Measurements from ENCODE around the gene TSR1.
"Not testable (repeated sequence)": the region's sequence is repeated elsewhere in the genome, so short reads cannot be mapped to it uniquely, and the experiment has no call there.

TSR1 gene

DNA sequence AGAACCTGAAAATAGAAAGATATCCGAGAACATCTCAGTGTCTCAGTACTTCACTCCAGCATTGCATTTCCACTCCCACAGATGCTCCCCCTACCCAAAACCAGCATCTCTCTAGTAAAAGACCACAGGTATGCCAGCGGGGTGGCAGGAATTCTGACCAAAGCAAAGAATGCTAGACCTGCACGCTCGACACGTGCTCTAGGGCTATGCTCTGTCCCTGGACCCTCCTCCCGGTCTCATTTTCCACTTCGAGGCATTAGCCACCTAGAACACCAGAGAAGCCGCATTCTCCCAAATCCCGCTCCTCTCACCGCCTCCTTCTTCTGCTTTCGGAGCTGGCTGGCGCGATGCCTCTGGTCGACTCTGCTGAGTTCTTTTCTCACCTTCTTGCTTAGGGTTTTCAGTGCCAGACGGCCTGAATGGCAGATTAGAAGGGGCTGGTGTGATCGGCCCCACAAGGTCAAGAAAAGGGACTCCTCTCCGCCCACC is 487 bp downstream of the TSR1 start:
- DNase-seq = peak in 1 of 2 experiments; percentile 10

DNA sequence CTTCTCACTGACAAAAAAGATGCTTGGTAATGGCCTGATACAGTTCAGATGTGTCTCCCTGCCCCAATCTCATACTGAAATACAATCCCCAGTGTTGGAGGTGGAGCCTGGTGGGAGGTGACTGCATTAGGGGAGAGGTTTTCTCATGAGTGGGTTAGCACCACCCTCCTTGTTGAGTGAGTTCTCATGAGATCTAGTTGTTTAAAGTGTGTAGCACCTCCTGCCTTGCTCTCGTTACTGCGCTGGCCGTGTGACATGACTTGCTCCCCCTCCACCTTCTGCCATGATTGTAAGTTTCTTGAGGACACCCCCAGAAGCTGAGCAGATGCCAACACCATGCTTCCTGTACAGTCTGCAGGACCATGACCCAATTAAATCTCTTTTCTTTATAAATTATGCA is 5.0 kb downstream of the TSR1 start:
- DNase-seq = no peak

DNA sequence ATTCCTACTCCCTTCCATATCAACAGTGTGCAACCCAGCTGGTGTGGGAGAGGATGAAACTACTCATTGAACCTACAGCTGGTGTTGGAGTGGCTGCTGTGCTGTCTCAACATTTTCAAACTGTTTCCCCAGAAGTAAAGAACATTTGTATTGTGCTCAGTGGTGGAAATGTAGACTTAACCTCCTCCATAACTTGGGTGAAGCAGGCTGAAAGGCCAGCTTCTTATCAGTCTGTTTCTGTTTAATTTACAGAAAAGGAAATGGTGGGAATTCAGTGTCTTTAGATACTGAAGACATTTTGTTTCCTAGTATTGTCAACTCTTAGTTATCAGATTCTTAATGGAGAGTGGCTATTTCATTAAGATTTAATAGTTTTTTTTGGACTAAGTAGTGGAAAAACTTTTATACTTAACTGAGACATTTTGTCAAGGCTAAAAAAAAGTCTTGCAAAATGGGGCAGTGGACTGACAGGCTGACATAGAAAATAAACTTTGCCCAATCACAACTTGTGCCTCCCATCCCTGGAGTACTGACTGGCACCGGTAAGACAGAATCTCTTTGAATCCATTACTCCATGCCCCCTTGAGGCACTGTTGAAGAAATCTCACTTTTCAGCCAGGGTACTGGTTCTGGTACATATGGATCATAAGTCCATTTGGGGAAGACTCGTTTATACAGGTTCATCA is 12.5 kb downstream of the TSR1 start:
- no peak for DNase-seq

DNA sequence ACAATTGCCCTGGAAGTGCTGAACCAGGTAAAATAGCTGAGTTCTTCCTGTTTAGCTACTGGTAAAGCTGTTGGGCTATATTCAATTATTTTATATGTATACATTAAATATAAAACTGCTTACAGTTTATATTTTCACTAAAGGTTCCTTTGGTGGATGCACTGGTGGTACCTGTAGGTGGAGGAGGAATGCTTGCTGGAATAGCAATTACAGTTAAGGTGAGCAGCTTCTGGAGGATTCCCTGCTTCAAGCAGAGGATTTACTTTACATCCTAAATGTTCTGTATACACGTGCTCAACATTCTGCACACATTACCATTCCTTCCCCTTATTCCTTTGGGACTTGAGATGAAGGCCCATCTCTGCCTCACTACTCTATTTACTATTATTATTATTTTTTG is 14.9 kb downstream of the TSR1 start:
- no peak for DNase-seq

DNA sequence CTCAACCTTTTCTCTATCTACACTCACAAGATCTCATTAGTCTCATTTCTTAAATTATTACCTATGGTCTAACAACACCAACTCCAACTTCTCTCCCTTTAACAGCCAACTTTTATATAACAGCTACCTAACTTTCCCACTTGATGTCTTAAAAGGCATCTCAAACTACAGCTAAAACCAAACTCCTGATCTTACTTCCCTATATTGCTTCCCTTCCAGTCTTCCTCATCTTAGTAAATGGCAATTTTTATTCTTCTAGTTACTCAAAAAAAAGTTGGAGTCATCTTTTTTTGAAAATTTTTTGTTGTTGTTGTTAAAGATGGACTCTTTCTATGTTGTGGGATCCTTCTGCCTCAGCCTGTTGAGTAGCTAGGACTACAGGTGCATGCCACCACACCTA is 17.2 kb downstream of the TSR1 start:
- no peak for DNase-seq

DNA sequence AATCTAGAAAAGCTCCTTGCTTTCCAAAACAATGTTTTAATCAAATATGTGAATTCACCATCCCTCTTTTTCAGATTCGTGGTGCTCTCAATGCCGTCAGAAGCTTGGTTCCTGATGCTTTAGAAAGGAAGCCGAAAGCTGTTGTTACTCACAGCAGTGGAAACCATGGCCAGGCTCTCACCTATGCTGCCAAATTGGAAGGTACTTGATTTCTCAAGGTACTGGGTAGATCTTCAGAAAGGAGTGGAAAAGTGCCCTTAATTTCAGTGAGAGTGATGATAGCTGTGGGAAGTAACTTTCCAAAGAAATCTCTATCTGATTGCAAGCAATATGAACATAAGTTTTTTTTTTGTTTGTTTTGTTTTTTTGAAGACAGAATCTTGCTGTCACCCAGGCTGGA is 18.5 kb downstream of the TSR1 start:
- no peak for DNase-seq

GRCh38 chr17:2316916-2317205 is 19.4 kb downstream of the TSR1 start:
- DNase-seq = not testable (repeated sequence)

DNA sequence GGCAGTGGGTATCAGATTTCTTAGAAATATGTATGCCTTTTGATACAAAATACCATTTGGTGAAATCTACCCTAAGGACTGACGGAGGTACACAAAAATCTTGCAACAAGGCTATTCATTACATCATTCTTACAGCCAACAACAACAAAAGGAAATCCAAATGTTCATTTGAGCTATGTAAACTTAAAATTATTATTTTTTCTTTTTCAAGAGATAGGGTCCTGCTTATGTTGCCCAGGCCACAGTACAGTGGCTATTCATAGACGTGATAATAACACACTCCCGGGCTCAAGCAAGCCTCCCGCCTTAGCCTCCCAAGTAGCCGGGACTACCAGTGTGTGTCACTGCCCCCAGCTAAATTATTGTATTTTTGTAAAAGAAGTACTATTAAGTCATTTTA is 23.5 kb downstream of the TSR1 start:
- no peak for DNase-seq

DNA sequence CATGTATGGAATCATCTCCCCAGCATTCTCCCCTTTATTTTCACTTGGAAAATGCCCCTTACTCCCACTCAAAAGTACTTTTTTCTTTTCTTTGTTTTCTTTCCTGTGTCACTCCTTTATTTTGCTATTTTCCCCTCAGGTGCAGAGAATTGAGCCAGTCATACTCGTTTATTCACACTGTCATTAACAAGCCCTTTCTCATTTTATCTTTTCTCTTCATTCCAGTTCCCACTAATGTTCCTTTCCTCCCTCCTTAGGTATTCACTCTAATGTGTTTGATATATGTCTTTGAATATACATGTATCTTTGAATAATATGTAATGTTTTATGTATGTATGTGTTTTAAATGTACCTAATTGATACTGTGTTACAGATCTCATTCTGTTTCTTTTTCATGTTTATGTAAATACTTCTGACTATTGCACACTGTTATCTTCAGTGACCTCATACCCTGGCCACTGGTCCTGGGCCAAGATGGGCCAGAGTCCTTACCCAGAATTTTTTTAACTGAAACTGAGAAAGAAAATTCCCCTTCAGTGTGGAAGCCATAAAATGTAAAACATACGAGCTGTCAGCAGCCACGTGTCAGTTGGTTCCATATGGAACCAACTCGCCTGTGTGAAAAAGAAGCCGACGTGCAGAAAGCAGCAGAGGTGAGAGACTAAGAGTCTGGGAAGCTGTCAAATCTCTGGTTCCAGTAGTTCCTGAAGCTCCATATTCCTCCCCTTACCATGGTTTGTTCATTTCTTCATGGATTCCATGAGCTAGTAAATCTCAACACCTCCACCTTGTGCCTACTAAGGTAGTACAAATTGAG is 26.7 kb downstream of the TSR1 start:
- no peak for DNase-seq

- no peak for DNase-seq
Measured at GRCh38 chr17:2304931-2305330, 31.3 kb downstream of the TSR1 start.

DNA sequence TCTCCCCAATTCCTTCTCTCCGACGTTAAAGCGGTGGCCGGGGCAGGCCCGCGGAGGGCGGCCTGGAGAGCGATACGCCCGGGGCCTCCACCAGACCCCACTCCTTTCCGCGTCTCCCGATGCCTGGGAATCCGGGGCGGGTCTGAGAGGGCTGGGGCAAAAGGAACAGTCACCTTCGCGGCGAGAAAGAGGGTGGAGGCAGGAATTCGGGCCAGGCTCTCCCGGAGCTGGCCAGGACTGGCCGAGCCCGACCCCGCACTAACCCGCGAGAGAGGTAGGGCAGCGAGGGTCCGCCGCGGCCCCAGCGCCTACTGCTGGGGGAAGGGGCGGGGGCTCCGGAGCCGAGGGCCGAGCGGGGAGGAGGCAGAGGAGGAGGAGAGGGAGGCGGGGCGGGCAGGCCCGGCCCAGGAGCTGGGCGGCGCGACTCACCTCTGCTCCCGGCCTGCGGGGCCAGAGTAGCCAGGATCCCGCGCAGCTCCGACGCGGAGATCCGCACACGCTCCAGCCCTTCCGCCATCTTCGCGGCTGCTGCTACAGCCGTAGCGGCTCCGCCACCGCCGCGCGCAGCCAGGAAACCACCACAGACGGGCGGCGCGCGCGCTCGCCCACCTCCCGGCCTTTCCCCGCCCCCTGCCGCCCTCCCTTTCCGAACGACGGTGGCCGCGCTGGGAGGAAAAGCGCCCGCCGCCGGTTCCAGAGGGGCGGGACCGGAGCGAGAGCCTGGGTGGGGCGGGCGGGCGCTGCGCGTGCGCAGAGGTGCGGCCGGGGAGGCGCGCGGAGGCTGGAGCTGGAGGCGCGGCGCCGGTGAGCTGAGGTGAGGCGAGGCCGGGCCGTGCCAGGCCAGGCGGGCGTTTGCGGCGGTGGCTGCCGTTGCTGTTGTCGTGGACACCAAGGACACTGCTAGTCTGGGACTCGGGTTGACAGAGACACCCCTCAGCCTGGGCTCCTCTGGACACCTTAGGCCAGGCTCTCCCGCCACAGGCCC is 32.8 kb downstream of the TSR1 start, which contains the start of the genes SMG6 and SRR:
SMG6 (minus strand) TSS at position 582 of the 985 bp plus-strand sequence; CDS start at position 517, 65 bp downstream.
SRR (plus strand) TSS at position 747 of the 985 bp plus-strand sequence. CDS start 11,611 bp downstream, outside the sequence.
- peak; percentile 94 for DNase-seq

DNA sequence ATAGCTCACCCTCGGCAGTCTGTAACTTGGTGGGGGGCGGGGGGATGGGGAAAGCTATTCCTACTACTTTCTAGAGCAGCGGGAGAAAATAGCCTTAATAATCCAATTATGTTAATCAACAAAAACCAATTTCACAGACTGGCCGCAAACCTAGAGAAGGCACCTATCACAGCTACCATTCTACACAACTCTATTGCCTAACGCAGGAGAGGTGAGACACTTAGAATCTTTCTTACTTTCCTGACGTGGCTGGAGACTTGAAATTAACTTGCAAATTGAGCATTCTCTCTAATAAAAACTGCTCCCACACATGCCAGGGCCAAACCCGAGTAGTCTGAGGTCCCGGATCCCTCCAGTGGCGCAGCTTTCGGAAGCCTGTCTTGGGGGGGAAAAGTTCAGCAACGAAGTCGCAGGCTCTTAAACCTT is 33.5 kb downstream of the TSR1 start:
- no peak for DNase-seq

DNA sequence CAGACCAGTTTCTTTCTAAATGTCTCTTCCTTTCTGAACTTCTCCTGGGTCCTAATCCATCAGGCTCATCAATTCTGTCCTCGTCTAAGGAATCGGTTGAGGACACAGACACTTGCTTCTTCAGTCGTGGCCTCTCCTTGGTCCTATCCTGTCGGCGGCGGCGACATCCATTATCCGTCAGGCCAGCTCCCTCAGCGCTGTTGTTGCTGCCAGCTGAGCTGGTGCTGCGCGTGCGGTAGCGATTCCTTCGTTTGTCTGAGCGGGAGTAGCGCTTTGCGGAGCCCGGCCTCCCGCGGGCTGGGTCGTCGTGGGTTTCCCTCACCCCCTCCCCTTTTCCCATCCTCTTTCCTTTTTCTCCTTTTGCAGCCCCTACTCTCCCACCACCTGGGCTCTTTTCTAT is 36.5 kb downstream of the TSR1 start:
- no peak for DNase-seq

DNA sequence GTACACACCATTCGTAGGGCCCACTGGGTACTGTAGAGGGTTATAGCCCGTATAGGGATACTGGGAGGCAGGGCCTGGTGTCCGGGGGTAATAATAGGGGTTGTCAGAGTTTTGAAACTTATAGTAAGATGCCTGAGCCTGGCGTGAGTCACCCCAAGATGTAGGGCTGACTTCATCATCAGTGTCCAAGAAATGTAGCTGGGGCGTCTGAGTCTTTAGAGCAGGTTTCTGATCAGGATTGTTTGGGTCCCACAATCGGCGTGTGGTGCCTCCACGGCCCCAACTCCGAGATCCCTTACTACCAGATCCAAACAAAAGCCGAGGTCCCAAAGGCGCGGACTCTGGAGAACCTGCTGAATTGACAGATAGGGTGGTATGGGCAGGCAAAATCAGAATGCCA is 37.1 kb downstream of the TSR1 start:
- no peak for DNase-seq

- DNase-seq = no peak
Measured at GRCh38 chr17:2297023-2297422, 39.2 kb downstream of the TSR1 start.

- DNase-seq = no peak
Measured at GRCh38 chr17:2295575-2295974, 40.7 kb downstream of the TSR1 start.

GRCh38 chr17:2292100-2292499 is 44.2 kb downstream of the TSR1 start:
- DNase-seq = no peak

GRCh38 chr17:2289878-2290478 is 46.3 kb downstream of the TSR1 start:
- no peak for DNase-seq

DNA sequence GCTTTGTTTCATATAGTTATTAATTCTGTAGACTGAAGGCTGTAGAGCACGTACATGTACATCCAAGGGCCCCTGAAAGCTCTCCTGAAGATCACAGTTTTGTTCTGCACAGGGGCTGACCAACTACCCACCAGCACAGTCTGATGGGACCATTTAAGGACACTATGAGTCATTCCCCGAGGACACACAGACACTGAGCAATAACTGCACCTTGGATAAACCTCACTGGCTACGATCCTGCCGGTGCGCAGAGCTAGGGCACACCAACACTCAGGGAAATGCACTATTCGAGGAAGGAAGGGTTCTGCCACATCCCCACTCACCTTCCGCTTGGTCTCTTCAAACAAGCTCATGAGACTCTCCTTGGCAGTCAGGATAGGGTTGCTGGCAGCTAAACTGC is 53.0 kb downstream of the TSR1 start:
- no peak for DNase-seq

DNA sequence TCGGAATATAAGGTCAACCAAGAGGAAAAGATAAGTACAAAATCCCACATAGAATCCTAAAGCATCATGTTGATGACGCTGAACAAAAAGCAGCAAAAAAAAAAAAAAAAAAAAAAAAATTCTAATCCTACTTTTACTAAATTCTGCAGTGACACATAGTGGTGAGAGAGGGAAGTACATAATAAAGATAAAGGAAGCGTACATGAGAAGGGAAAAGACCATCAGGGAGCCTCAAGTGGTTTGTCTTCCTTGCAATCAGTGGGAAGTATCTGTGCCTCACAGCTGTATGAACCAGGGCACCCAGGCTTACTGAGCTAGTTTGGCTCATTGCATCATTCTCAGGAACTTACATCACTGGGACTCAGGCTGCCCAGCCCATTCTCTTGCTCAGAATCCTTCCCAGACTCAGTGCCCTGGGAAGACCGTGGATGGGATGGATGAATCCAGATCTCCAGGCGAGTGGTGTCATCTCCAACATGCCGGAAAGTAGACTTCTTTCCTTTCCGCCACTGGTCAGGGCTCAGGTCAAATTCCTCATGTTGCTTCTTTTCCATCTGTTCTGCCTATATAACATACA is 53.9 kb downstream of the TSR1 start:
- DNase-seq = no peak

- DNase-seq = no peak
Measured at GRCh38 chr17:2279707-2280106, 56.5 kb downstream of the TSR1 start.
